SK-N-MC (cell line): ENCODE results near the gene ANKRD36C.
"Not testable (repeated sequence)": the region's sequence is repeated elsewhere in the genome, so short reads cannot be mapped to it uniquely, and the experiment has no call there.

ENCODE experiments used
- EZH2 ChIP-seq: fragments of 200-600 bp; sonication (generic); IDR thresholded peaks from one replicate; pipeline ENCODE4 v1.6.1; 2017; ENCODE audit warnings: antibody characterized with exemption
- FOXP2 ChIP-seq: optimal IDR thresholded peaks from 2 replicates; pipeline ENCODE3; 2011; ENCODE audit warnings: mild to moderate bottlenecking, moderate library complexity; ENCODE audit not compliant: insufficient read depth; ENCODE audit errors: extremely low read length, control extremely low read depth
- POLR2AphosphoS5 ChIP-seq: IDR thresholded peaks from 2 replicates; pipeline ENCODE4 v1.6.1; 2012; ENCODE audit warnings: mild to moderate bottlenecking, low read depth, low read length, borderline replicate concordance

DNA sequence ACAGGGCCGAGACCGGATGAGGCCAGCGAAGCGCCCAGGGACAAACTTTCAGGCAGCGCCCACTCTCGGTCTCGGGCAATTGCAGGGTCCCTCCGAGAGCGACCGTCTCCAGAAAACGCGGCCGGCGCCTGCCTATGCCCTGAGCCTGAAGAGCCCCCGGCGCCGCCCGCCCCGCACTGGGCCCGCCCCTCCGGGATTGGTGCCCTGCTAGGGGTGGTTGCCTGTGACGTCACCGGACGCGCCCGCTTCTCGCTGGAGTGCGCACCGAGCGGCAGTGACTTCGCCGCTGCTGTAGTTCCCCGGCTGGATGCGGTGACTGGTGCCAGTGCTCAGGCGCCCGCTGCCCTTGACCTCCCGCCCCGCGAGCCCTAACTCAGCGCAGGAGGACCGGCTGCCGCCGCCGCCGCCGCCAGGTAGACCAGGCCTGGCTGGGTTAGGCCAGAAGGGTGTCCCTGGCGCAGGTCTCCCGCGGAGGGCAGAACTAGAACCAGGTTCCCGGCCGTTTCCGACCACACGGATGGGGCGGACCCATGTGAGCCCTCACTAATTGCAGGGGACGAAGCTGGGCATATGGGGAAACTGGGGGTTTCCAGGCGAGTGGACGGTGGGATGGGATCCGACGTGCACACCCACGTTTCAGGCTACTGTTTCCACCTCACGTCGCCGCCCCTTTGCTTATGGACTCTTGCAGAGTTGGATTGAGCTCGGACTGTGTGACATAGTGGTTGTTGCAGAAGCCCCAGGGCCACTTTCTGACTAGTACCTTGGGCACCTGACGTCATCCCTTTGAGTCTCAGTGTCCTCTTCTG lies 18.9 kb upstream of the ANKRD36C start:
- not testable (repeated sequence) for TF ChIP-seq EZH2, POLR2AphosphoS5, FOXP2
